Smooth muscle cell (in vitro differentiated cells): ENCODE results near the gene NEUROG3. TPM values are rescaled to one million over a fixed set of nuclear protein-coding genes. Genes with fewer than 3 reads are reported as not detected.

Source experiments
- DNase-seq: peaks from one replicate; lab custom pipeline; 2025; ENCODE audit not compliant: unreplicated experiment; lab: John Stamatoyannopoulos, UW
- H2AFZ ChIP-seq: fragments of 200-600 bp; sonication (generic); 2 replicates; pipeline ENCODE4 v1.6.0; 2016; ENCODE audit warnings: antibody characterized with exemption, low read depth, mild to moderate bottlenecking
- H3F3A ChIP-seq: fragments of 200-600 bp; sonication (generic); 2 replicates; pipeline ENCODE4 v1.6.0; 2017; ENCODE audit warnings: antibody characterized with exemption, low read depth
- H3K27ac ChIP-seq: fragments of 200-600 bp; sonication (generic); 2 replicates; pipeline ENCODE4 v1.5.1; 2016; ENCODE audit warnings: low read depth, mild to moderate bottlenecking
- H3K27me3 ChIP-seq: fragments of 200-600 bp; sonication (generic); 2 replicates; pipeline ENCODE4 v1.6.1; 2016; ENCODE audit warnings: low read depth, mild to moderate bottlenecking
- H3K36me3 ChIP-seq: fragments of 200-600 bp; sonication (generic); 2 replicates; pipeline ENCODE4 v1.5.1; 2016; ENCODE audit warnings: low read depth
- H3K4me1 ChIP-seq: fragments of 200-600 bp; sonication (generic); 2 replicates; pipeline ENCODE4 v1.5.1; 2016; ENCODE audit warnings: low read depth
- H3K4me2 ChIP-seq: fragments of 200-600 bp; sonication (generic); 2 replicates; pipeline ENCODE4 v1.6.0; 2016; ENCODE audit warnings: mild to moderate bottlenecking
- H3K4me3 ChIP-seq: fragments of 200-600 bp; sonication (generic); 2 replicates; pipeline ENCODE4 v1.5.1; 2016; ENCODE audit warnings: mild to moderate bottlenecking
- H3K79me2 ChIP-seq: fragments of 200-600 bp; sonication (generic); 2 replicates; pipeline ENCODE4 v1.6.0; 2016; ENCODE audit warnings: low read depth, mild to moderate bottlenecking
- H3K9ac ChIP-seq: fragments of 200-600 bp; sonication (generic); 2 replicates; pipeline ENCODE4 v1.6.0; 2016; ENCODE audit warnings: low read depth
- H3K9me3 ChIP-seq: fragments of 200-600 bp; sonication (generic); replicated peaks from 2 replicates; pipeline ENCODE4 v1.5.1; 2016; ENCODE audit warnings: low read depth
- H4K20me1 ChIP-seq: fragments of 200-600 bp; sonication (generic); 2 replicates; pipeline ENCODE4 v1.6.0; 2016; ENCODE audit warnings: low read depth
- CTCF ChIP-seq: fragments of 200-600 bp; sonication (generic); IDR thresholded peaks from 2 replicates; pipeline ENCODE4 v1.5.1; 2017; ENCODE audit warnings: borderline replicate concordance, mild to moderate bottlenecking, antibody characterized with exemption; ENCODE audit not compliant: insufficient read depth, poor library complexity, severe bottlenecking
- WGBS: methylation state at CpG from one replicate; pipeline ENCODE4 v1.1.7; 2016; ENCODE audit warnings: low lambda C conversion rate; 5-methylcytosine and 5-hydroxymethylcytosine counted together
- polyA plus RNA-seq: library from polyadenylated mRNA; unstranded; fragments of >200 nt; fragmentation: Nextera tagmentation; extraction: Ambion mirVana; gene quantifications from 2 replicates; pipeline ENCODE4 v1.2.1, GENCODE V29; 2016
- total RNA-seq: library from RNA; depleted of rRNA; stranded (reverse); fragments of >200 nt; gene quantifications from 2 replicates; pipeline ENCODE4 v1.2.3, GENCODE V29; 2014

NEUROG3 gene
- total and polyA plus RNA-seq, 2 experiments from 2014 or later: not detected

GRCh38 chr10:69577268-69578232, 4.3 kb upstream of the NEUROG3 start:
- Histone ChIP-seq H4K20me1 (no peaks in the 10 kb centered on the region), H3K9ac (no peak overlapping the region), H3K4me1 (peaks cover 20% of the 10 kb centered on the region), H3K27ac (no peak overlapping the region), H3K9me3 (no peaks in the 10 kb centered on the region), H3F3A (no peaks in the 10 kb centered on the region), H3K36me3 (no peaks in the 10 kb centered on the region), H2AFZ (no peak overlapping the region), H3K4me3 (no peak overlapping the region), H3K27me3 (peaks cover 98% of the 10 kb centered on the region), H3K79me2 (no peaks in the 10 kb centered on the region), H3K4me2 (no peak overlapping the region)
- TF ChIP-seq CTCF: no peak
- DNase-seq: no peak
- 4% methylated on average over 50 of the region's 51 CpGs for WGBS

- Histone ChIP-seq H3K4me2 (no peak overlapping the region), H3K27ac (no peak overlapping the region), H3F3A (no peaks in the 10 kb centered on the region), H2AFZ (no peak overlapping the region), H3K4me1 (peaks cover 31% of the 10 kb centered on the region), H3K27me3 (peaks cover 100% of the 10 kb centered on the region), H3K36me3 (no peaks in the 10 kb centered on the region), H4K20me1 (no peaks in the 10 kb centered on the region), H3K9me3 (no peaks in the 10 kb centered on the region), H3K9ac (no peak overlapping the region), H3K79me2 (no peaks in the 10 kb centered on the region), H3K4me3 (no peak overlapping the region)
- DNase-seq: no peak
- TF ChIP-seq CTCF: no peak
- 3% methylated on average over 28 of the region's 28 CpGs for WGBS
These were observed 3.3 kb upstream of the NEUROG3 start for GRCh38 chr10:69576334-69577011.

GRCh38 chr10:69575164-69575722, 2.0 kb upstream of the NEUROG3 start:
- no peaks in the 10 kb centered on the region for H4K20me1 ChIP-seq
- 3% methylated on average over 5 of the region's 5 CpGs for WGBS
- no peak for TF ChIP-seq CTCF
- no peaks in the 10 kb centered on the region for H3K79me2 ChIP-seq
- no peak overlapping the region for H3K9ac ChIP-seq
- no peak overlapping the region for H2AFZ ChIP-seq
- no peaks in the 10 kb centered on the region for H3K9me3 ChIP-seq
- no peak overlapping the region for H3K4me2 ChIP-seq
- DNase-seq: no peak
- no peaks in the 10 kb centered on the region for H3F3A ChIP-seq
- H3K4me3 ChIP-seq: no peak overlapping the region
- H3K36me3 ChIP-seq: no peaks in the 10 kb centered on the region
- H3K27me3 ChIP-seq: peaks cover 100% of the 10 kb centered on the region
- no peak overlapping the region for H3K27ac ChIP-seq
- H3K4me1 ChIP-seq: peaks cover 33% of the 10 kb centered on the region
